Kidney capillary endothelial cell (primary cell): ENCODE measurements around the gene REXO5.
"Not testable (repeated sequence)": the region's sequence is repeated elsewhere in the genome, so short reads cannot be mapped to it uniquely, and the experiment has no call there.

Source experiments
- DNase-seq: peaks from one replicate; pipeline ENCODE4 v3.0.0-alpha.2; 2018; ENCODE audit warnings: low spot score

REXO5 gene, protein sequence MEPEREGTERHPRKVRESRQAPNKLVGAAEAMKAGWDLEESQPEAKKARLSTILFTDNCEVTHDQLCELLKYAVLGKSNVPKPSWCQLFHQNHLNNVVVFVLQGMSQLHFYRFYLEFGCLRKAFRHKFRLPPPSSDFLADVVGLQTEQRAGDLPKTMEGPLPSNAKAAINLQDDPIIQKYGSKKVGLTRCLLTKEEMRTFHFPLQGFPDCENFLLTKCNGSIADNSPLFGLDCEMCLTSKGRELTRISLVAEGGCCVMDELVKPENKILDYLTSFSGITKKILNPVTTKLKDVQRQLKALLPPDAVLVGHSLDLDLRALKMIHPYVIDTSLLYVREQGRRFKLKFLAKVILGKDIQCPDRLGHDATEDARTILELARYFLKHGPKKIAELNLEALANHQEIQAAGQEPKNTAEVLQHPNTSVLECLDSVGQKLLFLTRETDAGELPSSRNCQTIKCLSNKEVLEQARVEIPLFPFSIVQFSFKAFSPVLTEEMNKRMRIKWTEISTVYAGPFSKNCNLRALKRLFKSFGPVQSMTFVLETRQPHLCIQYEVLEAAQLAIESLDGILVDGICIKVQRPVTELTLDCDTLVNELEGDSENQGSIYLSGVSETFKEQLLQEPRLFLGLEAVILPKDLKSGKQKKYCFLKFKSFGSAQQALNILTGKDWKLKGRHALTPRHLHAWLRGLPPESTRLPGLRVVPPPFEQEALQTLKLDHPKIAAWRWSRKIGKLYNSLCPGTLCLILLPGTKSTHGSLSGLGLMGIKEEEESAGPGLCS

DNA sequence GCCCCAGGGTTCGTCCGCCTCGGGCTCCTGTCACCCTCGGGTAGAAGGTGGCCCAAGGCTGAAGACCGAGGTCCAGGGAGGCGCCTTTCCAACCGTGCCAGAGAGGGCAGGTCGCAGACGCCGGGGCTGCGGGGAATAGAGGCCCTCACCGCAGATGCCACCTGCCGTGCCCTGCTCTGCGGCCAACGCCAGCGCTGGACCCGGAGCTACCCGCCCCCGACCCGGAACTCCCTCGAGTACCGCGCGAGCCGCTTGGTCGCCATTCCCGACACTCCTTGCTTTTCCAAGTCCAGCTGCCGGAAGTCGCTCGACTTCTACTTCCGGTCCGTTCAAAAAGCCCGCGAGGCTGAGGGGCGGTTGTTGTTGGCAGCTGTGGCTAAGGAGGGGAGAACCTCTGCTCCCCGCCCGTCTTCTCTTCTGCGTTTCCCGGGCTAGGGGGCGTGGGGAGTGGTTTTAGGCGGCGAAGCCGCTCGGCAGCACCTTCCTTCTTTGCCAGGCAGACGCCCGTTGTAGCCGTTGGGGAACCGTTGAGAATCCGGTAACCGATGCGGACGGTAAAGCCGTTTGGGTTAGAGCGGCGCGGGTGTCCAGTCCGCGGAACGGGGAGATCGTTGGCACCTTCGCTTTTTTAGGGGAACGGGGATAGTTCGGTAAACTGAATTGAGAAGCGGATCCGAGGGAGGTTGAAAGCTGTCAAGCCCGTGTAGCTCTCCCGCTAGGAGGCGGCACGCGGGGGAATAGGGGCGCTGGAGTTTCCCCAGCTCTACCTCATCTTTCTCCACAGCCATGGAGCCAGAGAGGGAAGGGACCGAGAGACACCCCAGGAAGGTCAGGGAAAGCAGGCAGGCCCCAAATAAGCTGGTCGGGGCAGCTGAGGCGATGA lies at the start of gene REXO5, which contains the start of gene ERI2:
Gene REXO5, plus strand, starts transcription at position 360 of the 883 bp plus-strand sequence. Its CDS starts 427 bp downstream, at position 787.
Gene ERI2, minus strand, starts transcription at position 305 of the 883 bp plus-strand sequence. Its CDS starts 42 bp downstream, at position 263.
- DNase-seq = peak; percentile 85

DNA sequence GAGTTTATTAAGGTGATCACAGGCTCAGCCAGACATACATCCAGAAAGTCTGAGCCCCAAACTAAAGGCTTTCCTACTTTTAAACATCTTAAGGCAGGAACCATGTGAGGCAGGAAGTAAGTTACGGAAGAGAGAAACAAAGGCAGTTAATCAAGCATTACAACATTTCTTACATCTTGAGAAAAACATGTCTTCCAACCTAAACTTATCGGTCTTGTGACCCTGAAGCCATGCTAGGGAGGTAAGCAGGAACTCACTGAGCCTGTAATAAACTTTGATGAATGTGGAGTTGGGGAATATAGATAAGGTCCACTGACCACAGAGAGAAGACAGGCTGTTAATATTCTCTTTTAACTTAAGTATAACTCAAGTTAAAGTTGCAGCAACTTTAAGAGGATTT lies 46.0 kb upstream of the REXO5 start:
- no peak for DNase-seq

DNA sequence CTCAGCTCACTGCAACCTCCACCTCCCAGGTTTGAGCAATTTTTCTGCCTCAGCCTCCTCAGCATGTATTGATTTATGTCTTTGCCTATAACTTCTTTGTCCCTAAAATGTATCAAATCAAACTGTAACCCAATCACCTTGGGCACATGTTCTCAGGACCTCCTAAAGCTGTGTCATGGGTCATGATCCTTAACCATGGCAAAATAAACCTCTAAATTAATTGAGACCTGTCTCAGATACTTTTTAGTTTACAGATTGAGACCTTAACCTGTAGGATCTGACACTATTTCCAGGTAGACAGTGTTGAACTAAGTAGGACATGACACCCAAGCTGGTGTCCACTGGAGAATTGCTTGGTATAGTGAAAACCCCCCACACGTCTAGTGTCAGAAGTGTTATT lies 45.2 kb upstream of the REXO5 start:
- DNase-seq = no peak

DNA sequence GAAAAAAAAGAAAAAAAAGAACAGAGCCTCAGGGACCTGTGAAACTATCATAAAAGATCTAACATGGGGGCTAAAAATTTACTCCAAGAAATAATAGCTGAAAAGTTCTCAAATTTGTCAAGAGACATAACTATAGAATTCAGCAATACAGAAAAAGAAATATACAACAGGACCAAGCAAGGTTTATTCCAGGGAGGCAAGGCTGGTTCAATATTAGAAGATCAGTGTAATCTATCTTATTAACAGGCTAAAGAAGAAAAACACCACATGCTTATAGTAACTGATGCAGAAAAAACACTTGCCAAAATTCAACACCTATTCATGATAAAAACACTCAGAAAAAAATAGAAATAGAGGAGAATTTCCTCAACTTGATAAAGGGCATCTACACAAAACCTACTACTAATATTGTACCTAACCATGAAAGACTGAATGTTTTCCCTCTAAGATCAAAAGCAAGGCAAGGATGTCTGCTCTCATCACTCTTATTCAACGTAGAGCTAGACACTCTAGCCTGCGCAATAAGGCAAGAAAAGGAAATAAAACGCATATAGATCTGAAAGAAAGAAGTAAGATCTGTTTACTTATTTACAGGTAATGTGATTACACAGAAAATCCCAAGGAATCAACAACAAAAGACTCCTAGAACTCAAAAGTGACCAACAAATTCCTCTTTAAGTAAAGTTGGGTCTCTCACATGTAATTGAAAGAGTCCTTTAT lies 43.8 kb upstream of the REXO5 start:
- DNase-seq = no peak

DNA sequence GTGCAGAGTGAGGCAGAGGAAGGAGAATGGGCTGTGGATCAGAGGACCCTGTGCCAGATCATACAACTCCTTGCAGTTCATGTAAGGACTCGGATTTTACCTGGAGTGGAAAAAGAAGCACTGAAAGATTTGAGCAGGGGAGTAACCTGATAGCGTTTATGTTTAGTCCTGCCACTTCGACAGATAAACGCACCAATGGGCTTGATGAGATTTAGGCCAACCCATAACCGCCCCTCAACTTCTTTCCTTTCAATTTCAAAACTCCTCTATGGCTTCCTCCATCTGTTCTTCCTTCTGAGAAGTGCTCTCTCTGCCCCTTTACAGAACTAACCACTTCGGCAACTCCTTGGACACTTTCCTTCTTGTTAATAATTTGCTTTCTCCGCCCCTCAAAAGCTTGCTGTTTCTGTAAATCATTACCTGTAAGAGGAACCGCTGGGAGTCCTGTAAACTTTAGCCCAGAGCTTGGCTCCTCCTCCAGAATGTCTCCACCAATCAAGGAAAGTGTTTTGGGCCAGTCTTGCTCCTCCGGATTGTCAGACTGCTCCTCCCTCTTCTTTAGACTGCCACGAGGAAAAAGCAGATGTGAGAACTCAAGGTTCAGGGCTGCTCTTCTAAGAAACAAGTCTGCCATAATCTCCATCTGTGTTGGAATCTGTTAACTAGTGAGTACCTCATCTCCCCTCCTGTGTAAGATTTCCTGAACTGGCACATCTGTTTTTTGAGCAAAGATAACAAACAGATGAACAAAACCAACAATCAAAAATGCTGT lies 42.7 kb upstream of the REXO5 start, which contains the start of gene ACSM3:
Gene ACSM3, plus strand, starts transcription at position 554 of the 772 bp plus-strand sequence. CDS start 6,021 bp downstream, outside the sequence.
- no peak for DNase-seq

DNA sequence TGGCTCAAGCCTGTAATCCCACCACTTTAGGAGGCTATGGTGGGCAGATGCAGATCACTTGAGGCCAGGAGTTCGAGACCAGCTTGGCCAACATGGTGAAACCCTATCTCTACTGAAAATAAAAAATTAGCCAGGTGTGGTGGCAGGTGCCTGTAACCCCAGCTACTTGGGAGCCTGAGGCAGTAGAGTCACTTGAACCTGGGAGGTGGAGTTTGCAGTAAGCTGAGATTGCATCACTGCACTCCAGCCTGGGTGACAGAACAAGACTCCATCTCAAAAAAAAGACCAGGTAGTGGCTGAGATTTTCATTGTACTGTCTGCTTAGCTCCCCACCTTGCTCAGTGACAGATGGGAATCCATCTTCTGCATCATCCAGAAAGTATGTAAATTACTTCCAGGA lies 41.9 kb upstream of the REXO5 start:
- not testable (repeated sequence) for DNase-seq

DNA sequence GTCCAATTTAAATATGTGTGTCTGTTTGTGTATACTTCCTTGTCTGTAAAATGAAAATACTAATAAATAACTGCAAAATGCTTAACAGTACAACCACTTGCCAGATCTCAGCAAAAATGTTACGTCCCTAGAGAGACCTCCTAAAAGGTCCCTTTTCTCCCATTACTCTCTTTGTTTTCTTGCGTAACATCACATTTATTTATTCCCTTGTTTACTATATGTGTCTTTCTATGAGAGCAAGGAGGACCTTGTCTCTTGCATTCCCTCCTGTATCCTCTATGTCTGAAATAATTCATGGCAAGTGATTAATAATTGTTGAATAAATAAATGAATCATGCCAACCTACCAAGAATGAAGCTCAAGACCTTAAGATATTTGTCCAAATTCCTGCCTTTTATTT lies 40.6 kb upstream of the REXO5 start:
- DNase-seq = no peak

DNA sequence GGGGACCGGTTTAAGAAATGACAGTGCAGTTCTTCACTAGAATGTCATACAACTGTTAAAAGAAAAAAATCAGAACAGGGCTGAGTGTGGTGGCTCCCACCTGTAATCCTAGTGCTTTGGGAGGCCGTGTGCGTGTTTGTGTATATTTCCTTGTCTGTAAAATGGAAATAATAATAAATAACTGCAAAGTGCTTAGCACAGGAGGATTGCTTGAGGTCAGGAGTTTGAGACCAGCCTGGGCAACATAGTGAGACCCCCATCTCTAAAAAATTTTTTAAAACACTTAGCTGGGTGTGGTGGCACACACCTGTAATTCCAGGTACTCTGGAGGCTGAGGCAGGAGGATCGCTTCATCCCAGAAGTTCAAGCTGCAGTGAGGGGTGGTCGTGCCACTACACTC lies 40.0 kb upstream of the REXO5 start:
- DNase-seq = no peak

DNA sequence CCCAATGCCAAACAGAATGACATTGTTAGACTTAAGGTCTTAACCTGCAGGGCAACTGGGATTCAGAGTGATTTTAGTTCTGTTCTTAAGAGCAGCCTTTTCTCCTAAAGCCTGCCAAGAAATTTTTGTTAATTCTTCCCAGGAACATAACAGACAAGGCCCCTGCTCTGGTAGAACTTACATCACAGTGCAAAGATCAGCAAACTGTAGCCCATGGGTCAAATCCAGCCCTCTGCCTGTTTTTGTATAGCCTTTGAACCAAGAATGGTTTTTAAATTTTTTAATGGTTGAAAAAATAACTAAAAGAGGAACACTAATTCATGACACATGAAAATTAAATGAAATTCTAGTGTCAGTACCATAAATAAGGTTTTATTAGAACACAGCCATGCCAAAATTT lies 38.8 kb upstream of the REXO5 start:
- DNase-seq = no peak

DNA sequence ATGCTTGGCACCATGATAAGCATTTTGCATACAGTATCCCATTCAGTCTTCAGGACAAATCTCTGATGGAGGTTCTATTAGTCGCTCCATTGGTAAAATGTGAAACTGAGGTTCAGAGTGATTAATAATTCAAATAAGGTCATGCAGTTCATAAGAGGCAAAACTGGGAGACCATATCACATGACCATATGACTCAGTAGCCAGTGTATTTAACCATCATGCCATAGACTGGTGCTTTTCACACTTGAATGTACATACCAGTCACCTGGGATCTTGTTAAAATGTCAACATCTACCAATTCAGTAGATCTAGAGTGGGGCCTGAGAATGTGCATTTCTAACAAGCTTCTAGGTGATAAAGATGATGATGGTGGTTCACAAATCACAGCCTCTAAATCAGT lies 38.2 kb upstream of the REXO5 start:
- no peak for DNase-seq

DNA sequence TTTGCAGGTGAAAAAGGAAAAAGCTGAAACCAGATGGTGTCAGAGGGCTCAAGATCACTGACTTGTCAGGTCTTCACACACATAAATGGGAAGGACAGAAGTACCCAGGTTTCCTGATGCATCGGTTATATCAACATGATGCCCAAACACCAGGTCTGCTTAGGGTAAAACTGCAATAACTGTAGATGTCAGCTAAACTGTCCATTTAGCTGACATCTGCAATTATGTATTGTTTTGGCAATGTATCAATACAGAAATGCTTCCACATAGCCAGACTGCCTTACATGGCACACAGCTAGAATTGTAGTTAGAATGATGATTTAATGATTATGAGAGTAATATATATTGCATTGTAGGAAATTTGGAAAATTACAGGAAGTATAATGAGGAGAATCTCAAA lies 37.5 kb upstream of the REXO5 start:
- DNase-seq = no peak

DNA sequence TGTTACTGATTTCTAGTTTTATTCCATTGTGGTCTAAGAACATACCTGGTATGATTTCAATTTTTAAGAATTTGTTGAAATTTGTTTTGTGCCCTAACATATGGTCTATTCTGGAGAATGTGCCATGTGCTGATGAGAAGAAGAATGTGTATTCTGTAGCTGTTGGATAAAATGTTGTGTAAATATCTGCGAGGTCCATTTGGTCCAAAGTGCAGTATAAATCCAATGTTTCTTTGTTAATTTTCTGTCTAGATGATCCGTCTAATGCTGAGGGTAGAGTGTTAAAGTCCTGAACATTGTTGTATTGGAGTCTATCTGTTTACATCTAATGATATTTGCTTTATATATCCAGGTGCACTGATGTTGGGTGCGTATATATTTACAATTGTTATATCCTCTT lies 32.6 kb upstream of the REXO5 start:
- no peak for DNase-seq

DNA sequence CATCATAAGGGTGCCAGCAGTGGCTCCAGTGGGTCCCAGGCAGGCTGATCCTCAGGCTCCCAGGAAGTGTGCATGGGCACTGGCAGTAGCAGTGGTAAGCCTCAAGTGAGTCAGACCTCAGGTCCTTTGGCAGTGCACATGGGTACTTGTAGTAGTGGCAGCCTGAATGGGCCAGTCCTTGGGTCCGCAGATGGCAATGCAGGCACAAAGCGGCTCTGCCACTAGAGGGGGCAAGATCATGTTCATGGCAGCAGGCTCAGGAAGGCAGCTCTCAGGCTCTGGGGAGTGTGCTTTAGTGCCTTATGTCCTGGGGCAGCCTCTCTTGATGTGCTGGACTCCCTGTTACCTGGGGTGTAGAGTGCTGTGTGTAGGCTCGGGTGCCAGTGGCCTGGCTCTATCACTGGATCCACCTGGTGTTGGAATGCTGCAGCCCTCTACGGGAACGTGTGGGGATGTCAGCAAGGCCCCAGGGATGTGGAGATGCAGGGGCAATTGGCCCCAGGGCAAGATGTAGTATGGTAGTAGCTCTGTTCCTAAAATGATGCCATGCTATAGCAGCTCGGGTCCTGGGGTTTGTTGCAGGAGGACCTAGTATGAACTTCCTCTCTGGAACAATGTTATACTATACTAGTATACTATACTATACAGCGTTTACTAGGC lies 31.5 kb upstream of the REXO5 start:
- peak; percentile 38 for DNase-seq

DNA sequence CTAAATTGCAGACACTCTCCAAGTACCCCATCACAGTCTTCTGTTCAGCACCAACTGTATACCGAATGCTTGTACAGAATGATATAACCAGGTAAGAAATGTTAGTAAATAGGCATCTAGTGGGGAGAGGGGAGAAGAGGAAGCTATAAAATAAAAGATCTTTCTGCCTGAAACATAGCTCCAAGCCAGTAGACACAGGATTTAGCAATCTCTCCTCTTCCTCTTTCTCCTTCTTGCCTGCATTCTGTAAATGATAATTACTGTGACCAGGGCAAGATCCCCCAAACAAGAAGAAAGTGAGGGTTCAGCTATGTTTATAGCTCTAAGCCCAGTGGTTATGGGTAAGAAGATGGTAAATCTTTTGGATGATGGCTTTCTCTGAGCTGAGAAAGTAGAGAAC lies 24.6 kb upstream of the REXO5 start:
- DNase-seq = no peak

DNA sequence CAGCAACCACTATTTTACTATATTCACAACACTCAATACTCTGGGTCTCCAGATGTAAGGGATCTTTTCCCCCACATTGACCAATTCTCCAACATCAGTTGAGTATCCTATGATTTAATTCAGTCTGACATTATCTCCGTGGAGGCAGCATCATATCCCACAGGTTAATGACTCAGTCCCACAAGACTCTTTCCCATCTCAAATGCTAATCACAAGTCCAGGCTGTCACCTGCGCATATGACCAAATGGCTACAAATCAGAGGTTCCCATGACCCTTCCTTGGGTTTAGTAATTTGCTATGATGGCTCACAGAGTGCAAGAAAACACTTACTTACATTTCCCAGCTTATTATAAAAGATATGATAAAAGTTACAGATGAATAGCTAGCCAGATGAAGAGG lies 23.9 kb upstream of the REXO5 start:
- DNase-seq = no peak

DNA sequence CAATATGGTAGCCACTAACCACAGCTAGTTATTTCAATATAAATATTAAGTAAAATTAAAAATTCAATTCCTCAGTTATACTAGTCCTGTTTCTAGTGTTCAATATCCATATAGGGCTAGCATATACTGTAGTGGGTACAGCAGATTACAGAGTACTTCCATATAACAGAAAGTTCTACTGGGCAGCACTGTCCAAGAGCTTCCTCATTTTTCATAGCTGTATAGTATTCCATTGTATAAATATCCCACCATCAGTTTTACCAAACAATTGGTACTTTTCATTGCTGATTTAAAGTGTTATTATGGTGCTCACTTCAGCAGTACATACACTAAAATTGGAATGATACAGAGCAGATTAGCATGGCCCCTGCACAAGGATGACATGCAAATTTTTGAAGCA lies 22.1 kb upstream of the REXO5 start:
- DNase-seq = no peak

DNA sequence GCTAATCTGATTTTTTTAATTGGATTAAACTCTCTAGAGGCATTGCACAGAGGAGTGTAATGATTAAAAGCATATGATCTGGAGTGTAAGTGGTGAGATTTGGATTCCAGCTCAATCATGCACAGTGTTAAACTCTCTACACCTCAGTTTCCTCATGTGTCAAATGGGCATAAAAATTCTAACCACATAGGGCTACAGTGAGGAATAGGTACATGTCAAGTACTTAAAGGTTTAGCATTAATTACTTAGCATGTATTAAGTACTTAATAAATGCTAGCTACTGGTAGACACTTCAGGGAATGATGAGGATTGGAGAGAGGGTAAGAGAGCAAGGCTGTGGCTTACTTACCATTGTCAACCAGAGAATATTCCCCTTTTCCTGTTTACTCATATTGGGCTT lies 17.2 kb upstream of the REXO5 start:
- no peak for DNase-seq

DNA sequence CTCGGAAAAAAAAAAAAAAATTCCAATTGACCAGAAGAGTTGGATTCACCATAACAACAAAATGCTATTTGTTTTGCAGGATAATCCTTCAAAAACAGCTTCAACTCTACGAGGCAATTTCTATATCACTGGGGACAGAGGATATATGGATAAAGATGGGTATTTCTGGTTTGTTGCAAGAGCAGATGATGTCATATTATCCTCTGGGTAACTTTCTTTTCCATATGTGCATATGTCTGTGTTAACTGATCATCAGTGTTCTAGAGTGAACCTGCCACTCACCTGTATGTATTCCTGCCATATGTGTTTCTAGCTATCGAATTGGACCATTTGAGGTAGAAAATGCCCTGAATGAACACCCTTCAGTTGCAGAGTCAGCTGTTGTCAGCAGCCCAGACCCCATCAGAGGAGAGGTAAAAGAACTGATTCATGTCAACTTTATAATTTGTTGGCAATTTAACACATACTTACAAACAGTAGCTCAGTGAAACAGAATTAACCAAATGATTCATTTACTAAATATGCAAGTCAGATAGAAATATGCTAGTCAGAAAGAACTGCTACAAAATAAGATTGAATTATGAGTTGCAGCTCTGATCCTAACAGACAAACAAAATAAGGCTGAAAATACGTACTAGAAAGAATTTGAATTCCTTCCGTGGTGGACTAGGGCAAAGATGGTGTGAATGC lies 14.3 kb upstream of the REXO5 start:
- DNase-seq = no peak

DNA sequence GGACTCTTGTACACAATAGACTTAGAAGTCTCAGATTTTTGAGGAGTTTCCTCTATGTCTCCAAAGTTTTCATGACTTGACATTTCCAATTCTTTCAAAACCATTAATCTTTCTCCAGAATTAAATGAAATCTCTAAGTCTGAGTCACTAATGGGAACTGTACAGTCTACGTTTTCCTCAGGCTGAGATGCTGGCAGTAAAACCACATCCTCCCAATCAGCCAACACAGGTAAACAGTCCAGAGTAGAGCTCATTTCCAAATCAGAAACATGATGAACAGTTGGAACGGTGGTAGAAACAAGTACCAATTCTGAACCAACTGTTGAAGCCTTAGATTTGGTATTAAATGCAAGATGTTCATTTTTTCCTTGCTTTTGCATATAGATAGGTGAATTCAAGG lies 8.0 kb upstream of the REXO5 start:
- no peak for DNase-seq

DNA sequence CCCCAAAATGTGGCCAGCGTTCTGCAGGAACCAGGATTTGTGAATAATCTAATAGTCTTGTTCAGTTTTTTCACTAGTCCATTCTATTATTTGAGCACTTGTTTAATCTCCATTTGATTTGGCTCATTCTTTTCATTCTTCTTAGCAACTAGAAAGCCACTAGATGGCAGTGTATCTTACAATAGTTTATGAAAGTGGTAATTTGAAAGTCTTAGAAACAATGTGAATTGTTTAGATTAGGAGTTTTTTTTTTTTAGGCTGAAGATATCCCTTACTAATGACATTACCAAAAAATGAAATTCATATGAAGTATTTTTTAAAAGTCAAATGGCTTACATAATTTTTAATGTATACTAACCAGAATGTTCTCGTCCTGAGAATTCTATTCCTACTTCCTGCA lies 6.7 kb upstream of the REXO5 start:
- DNase-seq = peak; percentile 18
